HG03108 (cell line): ENCODE data around the gene TMEM52B.
"Not testable (repeated sequence)": the region's sequence is repeated elsewhere in the genome, so short reads cannot be mapped to it uniquely, and the experiment has no call there.

ENCODE experiments used
- ATAC-seq: cut with Tn5 transposase; IDR thresholded peaks from one replicate; pipeline ENCODE4 v1.9.1; 2021; ENCODE audit warnings: moderate library complexity; ENCODE audit not compliant: unreplicated experiment

Gene TMEM52B

GRCh38 chr12:10211101-10211939 is 32.5 kb downstream of the TMEM52B start:
- ATAC-seq, result no peak

GRCh38 chr12:10211940-10212738 is 33.3 kb downstream of the TMEM52B start:
- ATAC-seq, result no peak

GRCh38 chr12:10212739-10213131 is 33.9 kb downstream of the TMEM52B start, which contains the start of gene GABARAPL1:
TSS of gene GABARAPL1 (plus strand) at chr12:10212877. CDS start at chr12:10213130, 253 bp downstream.
- no peak for ATAC-seq

- no peak for ATAC-seq
Observed at GRCh38 chr12:10213168-10214135, 34.6 kb downstream of the TMEM52B start.

- no peak for ATAC-seq
Observed at GRCh38 chr12:10214136-10214894, 35.5 kb downstream of the TMEM52B start.

- ATAC-seq, result no peak
Observed at GRCh38 chr12:10214895-10215267, 36.0 kb downstream of the TMEM52B start.

- no peak for ATAC-seq
Observed at GRCh38 chr12:10215436-10215835, 36.6 kb downstream of the TMEM52B start.

GRCh38 chr12:10215946-10216345 is 37.1 kb downstream of the TMEM52B start:
- not testable (repeated sequence) for ATAC-seq

GRCh38 chr12:10218021-10218420 is 39.2 kb downstream of the TMEM52B start:
- no peak for ATAC-seq

GRCh38 chr12:10220398-10221077 is 41.7 kb downstream of the TMEM52B start:
- ATAC-seq, result no peak

- ATAC-seq, result no peak
Observed at GRCh38 chr12:10221846-10222245, 43.0 kb downstream of the TMEM52B start.

- ATAC-seq, result no peak
Observed at GRCh38 chr12:10223208-10223607, 44.4 kb downstream of the TMEM52B start.

- not testable (repeated sequence) for ATAC-seq
Observed at GRCh38 chr12:10225426-10225825, 46.6 kb downstream of the TMEM52B start.

GRCh38 chr12:10226086-10226485 is 47.3 kb downstream of the TMEM52B start:
- no peak for ATAC-seq

- ATAC-seq, result no peak
Observed at GRCh38 chr12:10226731-10227130, 47.9 kb downstream of the TMEM52B start.

- no peak for ATAC-seq
Observed at GRCh38 chr12:10227648-10228047, 48.8 kb downstream of the TMEM52B start.

GRCh38 chr12:10234562-10234961 is 55.7 kb downstream of the TMEM52B start:
- ATAC-seq, result no peak

GRCh38 chr12:10235761-10236631 is 57.2 kb downstream of the TMEM52B start:
- no peak for ATAC-seq

GRCh38 chr12:10236720-10237119 is 57.9 kb downstream of the TMEM52B start:
- no peak for ATAC-seq
